GM23248 (cell line): ENCODE data around the gene RPRD1B. TPM values are rescaled to one million over a fixed set of nuclear protein-coding genes. Genes with fewer than 3 reads are reported as not detected.

Source experiments
- DNase-seq: peaks from one replicate; pipeline ENCODE4 v3.0.0-alpha.2; 2015
- H2AFZ ChIP-seq: fragments of 200-600 bp; sonication (generic); 2 replicates; pipeline ENCODE4 v1.6.1; 2016; ENCODE audit warnings: antibody characterized with exemption
- H3F3A ChIP-seq: fragments of 200-600 bp; sonication (generic); 2 replicates; pipeline ENCODE4 v1.6.1; 2016; ENCODE audit warnings: mild to moderate bottlenecking, antibody characterized with exemption, mixed run types; ENCODE audit not compliant: insufficient read depth
- H3K27ac ChIP-seq: fragments of 200-600 bp; sonication (generic); 2 replicates; pipeline ENCODE4 v1.5.1; 2016; ENCODE audit warnings: mild to moderate bottlenecking
- H3K27me3 ChIP-seq: fragments of 200-600 bp; sonication (generic); replicated peaks from 2 replicates; pipeline ENCODE4 v1.6.1; 2016; ENCODE audit warnings: mild to moderate bottlenecking; ENCODE audit not compliant: insufficient read depth
- H3K36me3 ChIP-seq: fragments of 200-600 bp; sonication (generic); 2 replicates; pipeline ENCODE4 v1.6.1; 2016; ENCODE audit warnings: low read depth, mild to moderate bottlenecking
- H3K4me1 ChIP-seq: fragments of 200-600 bp; sonication (generic); 2 replicates; pipeline ENCODE4 v1.6.1; 2016; ENCODE audit warnings: mild to moderate bottlenecking; ENCODE audit not compliant: insufficient read depth
- H3K4me2 ChIP-seq: fragments of 200-600 bp; sonication (generic); one replicate; pipeline ENCODE4 v1.6.1; 2016; ENCODE audit warnings: mild to moderate bottlenecking; ENCODE audit not compliant: unreplicated experiment
- H3K4me3 ChIP-seq: fragments of 200-600 bp; sonication (generic); 2 replicates; pipeline ENCODE4 v1.5.1; 2016; ENCODE audit warnings: mild to moderate bottlenecking
- H3K79me2 ChIP-seq: fragments of 200-600 bp; sonication (generic); 2 replicates; pipeline ENCODE4 v1.6.1; 2016; ENCODE audit warnings: mild to moderate bottlenecking; ENCODE audit not compliant: insufficient read depth
- H3K9ac ChIP-seq: fragments of 200-600 bp; sonication (generic); 2 replicates; pipeline ENCODE4 v1.6.1; 2016; ENCODE audit warnings: mild to moderate bottlenecking
- H3K9me2 ChIP-seq: fragments of 200-600 bp; sonication (generic); 2 replicates; pipeline ENCODE4 v1.6.1; 2016; ENCODE audit warnings: mixed run types, mild to moderate bottlenecking, moderate library complexity; ENCODE audit not compliant: insufficient read depth
- H3K9me3 ChIP-seq: fragments of 200-600 bp; sonication (generic); one replicate; pipeline ENCODE4 v1.6.1; 2017; ENCODE audit warnings: low read depth
- H4K20me1 ChIP-seq: fragments of 200-600 bp; sonication (generic); 2 replicates; pipeline ENCODE4 v1.6.0; 2016; ENCODE audit not compliant: insufficient read depth
- EZH2 ChIP-seq: fragments of 200-600 bp; sonication (generic); IDR thresholded peaks from 2 replicates; pipeline ENCODE4 v1.6.1; 2018; ENCODE audit warnings: antibody characterized with exemption, mild to moderate bottlenecking; ENCODE audit not compliant: insufficient read depth, poor library complexity, severe bottlenecking
- EZH2phosphoT487 ChIP-seq: fragments of 200-600 bp; sonication (generic); IDR thresholded peaks from 2 replicates; pipeline ENCODE4 v1.6.1; 2018; ENCODE audit warnings: antibody characterized with exemption, moderate library complexity, mild to moderate bottlenecking, low read depth; ENCODE audit not compliant: insufficient read depth
- WGBS, 2 experiments: methylation state at CpG; one replicate each; pipeline ENCODE4 v1.1.6; 2015 to 2017; ENCODE audit warnings: low lambda C conversion rate in 2 of 2, low coverage in 1 of 2; ENCODE audit errors: missing lambda C conversion rate in 2 of 2; 5-methylcytosine and 5-hydroxymethylcytosine counted together
- in situ Hi-C: fragments of 300-500 bp; cut with MboI; formaldehyde crosslinking; loops from 2 replicates; pipeline ENCODE4 v1.15.0; 2020
- polyA plus RNA-seq: library from polyadenylated mRNA; unstranded; fragments of >200 nt; fragmentation: Nextera tagmentation; extraction: Ambion mirVana; gene quantifications from 2 replicates; pipeline ENCODE4 v1.2.1, GENCODE V29; 2016
- small RNA-seq: library from RNA; depleted of rRNA; stranded (forward); fragments of <200 nt; gene quantifications from one replicate; pipeline ENCODE3, GENCODE V24; 2014; ENCODE audit warnings: low read depth, low replicate concordance
- total RNA-seq: library from RNA; depleted of rRNA; stranded (reverse); fragments of >200 nt; shearing (Covaris generic); gene quantifications from 2 replicates; pipeline ENCODE4 v1.2.3, GENCODE V29; 2014; rRNA removed

Gene RPRD1B
- total and polyA plus RNA-seq, 2 experiments from 2014 or later: 13.5 to 15.6 TPM

GRCh38 chr20:38139977-38140753 lies 106.6 kb downstream of the RPRD1B start:
- peaks cover 19% of the 10 kb centered on the region for H3K4me1 ChIP-seq

GRCh38 chr20:38141204-38141888 lies 107.8 kb downstream of the RPRD1B start:
- DNase-seq: peak; percentile 33
- 67 to 73% methylated on average over 20 to 23 of the region's 23 CpGs for WGBS, 2 experiments

More at GRCh38 chr20:38139977-38140753, 106.6 kb downstream of the RPRD1B start:
- H3F3A ChIP-seq: peaks cover 36% of the 10 kb centered on the region
- no peaks in the 10 kb centered on the region for H3K79me2 ChIP-seq
- H2AFZ ChIP-seq: no peak overlapping the region
- no peaks in the 10 kb centered on the region for H3K27me3 ChIP-seq
- H3K36me3 ChIP-seq: peaks cover 3% of the 10 kb centered on the region; the same call in 1 of the 2 replicates
- H3K4me3 ChIP-seq: no peak overlapping the region
- H3K9ac ChIP-seq: no peak overlapping the region
- H3K4me2 ChIP-seq: no peak overlapping the region
- TF ChIP-seq EZH2phosphoT487: no peak
- TF ChIP-seq EZH2: no peak
- H4K20me1 ChIP-seq: no peaks in the 10 kb centered on the region
- no peaks in the 10 kb centered on the region for H3K9me2 ChIP-seq
- H3K9me3 ChIP-seq: no peaks in the 10 kb centered on the region
- H3K27ac ChIP-seq: no peak overlapping the region
- WGBS, 2 experiments: 80 to 81% methylated on average over 12 of the region's 12 CpGs
- in situ Hi-C loops: no loop called here
- DNase-seq: no peak

More at GRCh38 chr20:38141204-38141888, 107.8 kb downstream of the RPRD1B start:
- Histone ChIP-seq H3K36me3 (peaks cover 8% of the 10 kb centered on the region), H4K20me1 (no peaks in the 10 kb centered on the region), H3F3A (peaks cover 47% of the 10 kb centered on the region), H3K9ac (no peak overlapping the region), H3K27ac (no peak overlapping the region), H3K27me3 (no peaks in the 10 kb centered on the region), H3K4me3 (no peak overlapping the region), H3K79me2 (no peaks in the 10 kb centered on the region), H3K4me2 (no peak overlapping the region), H3K9me2 (no peaks in the 10 kb centered on the region), H3K4me1 (peaks cover 19% of the 10 kb centered on the region), H2AFZ (no peak overlapping the region), H3K9me3 (no peaks in the 10 kb centered on the region)
- in situ Hi-C loops: no loop called here
- TF ChIP-seq EZH2phosphoT487: no peak
- no peak for TF ChIP-seq EZH2

Small RNA genes within 50 kb of the gene (small RNA-seq; reads per million reads assigned to genes)
- not detected for gene RN7SL237P

Other genes starting within 250 kb of the RPRD1B start
- 6.2 and 9.2 TPM in 2 replicates for gene VSTM2L, start 130.6 kb upstream of the RPRD1B start, total RNA-seq
- gene VSTM2L, start 130.6 kb upstream of the RPRD1B start, polyA plus RNA-seq: 4.1 and 5.1 TPM in 2 replicates
- gene TTI1, start 290 bp upstream of the RPRD1B start, total RNA-seq: 9.9 and 12.1 TPM in 2 replicates
- gene TTI1, start 290 bp upstream of the RPRD1B start, polyA plus RNA-seq: 12.2 and 13.3 TPM in 2 replicates
- 311 and 339 TPM in 2 replicates for gene TGM2, start 131.5 kb downstream of the RPRD1B start, total RNA-seq
- gene TGM2, start 131.5 kb downstream of the RPRD1B start, polyA plus RNA-seq: 254 and 269 TPM in 2 replicates
- 2.8 and 5.1 TPM in 2 replicates for gene KIAA1755, start 227.0 kb downstream of the RPRD1B start, total RNA-seq
- gene KIAA1755, start 227.0 kb downstream of the RPRD1B start, polyA plus RNA-seq: 3.6 and 4.0 TPM in 2 replicates